ENCODE measurements around the gene MAT2A.
"Not testable (repeated sequence)": the region's sequence is repeated elsewhere in the genome, so short reads cannot be mapped to it uniquely, and the experiment has no call there.

The MAT2A gene

GRCh38 chr2:85579266-85579935 is 40.4 kb downstream of the MAT2A start:
- DNase-seq (ENCODE audit: low read depth) = no peak

DNA sequence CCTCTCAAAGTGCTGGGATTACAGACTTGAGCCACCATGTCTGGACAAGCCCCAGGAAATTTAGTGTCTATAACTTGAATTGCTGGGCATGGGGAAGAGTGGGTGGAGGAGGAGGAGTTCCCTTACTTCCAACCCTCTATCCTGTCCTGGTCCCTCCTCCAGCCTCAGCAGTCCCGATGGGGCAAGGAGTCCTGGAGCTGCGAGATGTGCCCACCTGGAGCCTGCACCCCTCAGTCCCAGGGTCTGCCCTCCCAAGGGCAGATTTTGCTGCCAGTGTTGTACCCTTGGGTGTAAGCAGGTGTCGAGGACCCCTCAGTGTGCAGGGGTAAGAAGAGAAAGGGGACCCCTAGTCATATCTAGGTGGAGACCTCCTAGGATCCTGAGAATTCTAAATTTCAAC is 41.2 kb downstream of the MAT2A start:
- no peak for DNase-seq (ENCODE audit: low read depth)

DNA sequence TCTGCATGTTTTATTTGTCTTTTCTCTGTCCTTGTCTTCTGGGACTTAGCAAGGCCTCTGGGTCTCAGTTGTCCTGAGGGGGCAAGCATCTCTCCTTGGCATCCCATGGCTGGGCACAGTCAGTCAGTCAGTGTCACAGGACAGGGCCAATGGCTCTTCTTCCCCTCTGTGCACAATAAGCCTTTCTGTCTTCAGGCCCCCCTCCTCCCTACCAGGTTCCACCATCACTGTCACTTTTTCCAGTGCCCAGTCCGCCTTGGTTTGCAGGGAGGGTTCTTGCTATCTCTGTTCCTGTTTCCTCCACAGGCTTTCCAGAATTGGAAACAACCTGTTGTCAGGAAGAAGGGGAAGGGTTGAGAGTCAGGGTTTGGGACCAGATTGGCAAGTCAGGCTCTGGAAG is 43.5 kb downstream of the MAT2A start:
- no peak for DNase-seq (ENCODE audit: low read depth)

- no peak for DNase-seq (ENCODE audit: low read depth)
Observed at GRCh38 chr2:85583667-85584353, 44.8 kb downstream of the MAT2A start.

DNA sequence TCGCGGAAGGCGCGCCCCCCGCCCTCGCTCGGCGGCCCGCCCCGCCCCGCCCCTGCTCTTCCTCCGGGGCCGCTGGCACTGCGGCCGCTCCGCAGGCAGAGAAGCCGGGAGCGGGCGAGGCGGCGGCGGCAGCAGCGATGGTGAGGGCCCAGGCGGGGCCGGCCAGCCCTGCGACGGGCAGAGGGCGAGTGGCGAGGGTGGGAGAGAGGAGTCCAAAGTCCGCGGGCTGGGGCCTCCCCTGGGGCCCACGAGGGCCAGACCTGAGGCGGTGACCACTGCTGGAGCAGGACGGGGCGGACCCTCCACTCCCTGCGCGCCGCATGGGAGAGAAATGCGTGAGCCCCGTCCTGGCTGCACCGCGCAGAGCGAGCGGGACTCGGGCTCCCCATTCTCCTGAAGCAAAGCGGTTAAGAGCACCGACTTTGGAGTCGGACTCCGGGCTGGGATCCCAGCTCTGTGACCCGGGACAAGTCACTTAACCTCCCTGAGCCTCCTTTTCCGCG is 45.4 kb downstream of the MAT2A start, which contains the start of gene VAMP5:
TSS of gene VAMP5 (plus strand) at position 78 of the 503 bp plus-strand sequence. CDS start at position 138, 60 bp downstream.
- DNase-seq (ENCODE audit: low read depth) = no peak

GRCh38 chr2:85584857-85585780 is 46.2 kb downstream of the MAT2A start:
- DNase-seq (ENCODE audit: low read depth) = peak; percentile 72

GRCh38 chr2:85585781-85586105 is 46.8 kb downstream of the MAT2A start:
- DNase-seq (ENCODE audit: low read depth) = no peak

- no peak for DNase-seq (ENCODE audit: low read depth)
Observed at GRCh38 chr2:85588236-85588635, 49.3 kb downstream of the MAT2A start.

GRCh38 chr2:85588645-85589044 is 49.7 kb downstream of the MAT2A start:
- DNase-seq (ENCODE audit: low read depth) = no peak

DNA sequence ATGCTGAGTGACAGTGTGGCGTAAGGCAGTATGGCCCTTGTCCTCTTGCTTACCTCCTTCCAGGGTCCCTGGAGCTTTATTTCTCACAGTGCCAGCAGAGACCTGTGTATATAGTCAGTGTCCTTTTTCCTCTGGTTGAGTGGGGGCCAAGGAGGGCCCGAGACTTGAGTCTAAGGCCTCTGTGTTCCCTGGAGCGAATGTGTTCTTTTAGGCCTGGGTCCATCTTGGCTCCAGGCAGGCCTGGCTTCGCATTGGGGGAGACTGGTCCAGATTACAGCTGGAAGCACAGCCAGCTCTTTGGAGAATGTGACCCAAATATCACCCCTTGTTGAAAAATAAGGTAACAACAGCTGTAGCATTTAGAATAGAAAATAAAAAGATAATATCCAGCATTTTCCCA is 50.2 kb downstream of the MAT2A start:
- no peak for DNase-seq (ENCODE audit: low read depth)

GRCh38 chr2:85589982-85590791 is 51.2 kb downstream of the MAT2A start:
- DNase-seq (ENCODE audit: low read depth) = peak; percentile 89

GRCh38 chr2:85590950-85591349 is 52.0 kb downstream of the MAT2A start:
- no peak for DNase-seq (ENCODE audit: low read depth)

GRCh38 chr2:85591563-85591962 is 52.6 kb downstream of the MAT2A start:
- no peak for DNase-seq (ENCODE audit: low read depth)

DNA sequence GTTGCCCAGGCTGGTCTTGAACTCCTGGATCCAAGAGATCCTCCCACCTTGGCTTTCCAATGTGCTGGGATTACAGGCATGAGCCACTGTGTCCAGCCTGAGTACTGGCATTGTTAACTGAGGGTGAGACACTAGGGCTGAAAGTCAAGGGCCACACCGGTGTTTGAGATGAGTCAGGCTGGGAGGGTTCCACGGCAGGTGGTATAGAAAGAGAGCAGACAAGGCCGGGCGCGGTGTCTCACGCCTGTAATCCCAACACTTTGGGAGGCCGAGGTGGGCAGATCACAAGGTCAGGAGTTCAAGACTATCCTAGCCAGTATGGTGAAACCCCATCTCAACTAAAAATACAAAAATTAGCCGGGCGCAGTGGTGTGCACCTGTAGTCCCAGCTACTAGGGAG is 53.3 kb downstream of the MAT2A start:
- not testable (repeated sequence) for DNase-seq (ENCODE audit: low read depth)

DNA sequence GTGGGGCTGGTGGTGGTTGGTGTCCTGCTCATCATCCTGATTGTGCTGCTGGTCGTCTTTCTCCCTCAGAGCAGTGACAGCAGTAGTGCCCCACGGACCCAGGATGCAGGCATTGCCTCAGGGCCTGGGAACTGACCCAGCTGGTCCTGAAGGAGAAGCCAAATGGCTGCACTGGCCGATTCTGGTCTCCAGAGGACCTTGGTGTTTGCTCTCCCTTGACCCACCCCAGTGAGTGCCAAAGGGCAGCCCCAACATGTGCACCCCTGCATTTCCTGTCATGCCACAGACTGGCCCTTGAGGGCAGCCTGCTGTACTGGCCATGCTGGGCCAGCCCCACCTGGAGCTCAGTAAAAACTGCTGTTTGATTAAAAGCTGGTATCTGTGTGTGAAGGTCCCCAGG is 54.1 kb downstream of the MAT2A start:
- DNase-seq (ENCODE audit: low read depth) = no peak
